HG03066 (cell line): ENCODE results near the gene KDM1B.
"Not testable (repeated sequence)": the region's sequence is repeated elsewhere in the genome, so short reads cannot be mapped to it uniquely, and the experiment has no call there.

Experiments used
- ATAC-seq: cut with Tn5 transposase; IDR thresholded peaks from one replicate; pipeline ENCODE4 v1.9.1; 2021; ENCODE audit warnings: low read depth; ENCODE audit not compliant: unreplicated experiment

Gene KDM1B

DNA sequence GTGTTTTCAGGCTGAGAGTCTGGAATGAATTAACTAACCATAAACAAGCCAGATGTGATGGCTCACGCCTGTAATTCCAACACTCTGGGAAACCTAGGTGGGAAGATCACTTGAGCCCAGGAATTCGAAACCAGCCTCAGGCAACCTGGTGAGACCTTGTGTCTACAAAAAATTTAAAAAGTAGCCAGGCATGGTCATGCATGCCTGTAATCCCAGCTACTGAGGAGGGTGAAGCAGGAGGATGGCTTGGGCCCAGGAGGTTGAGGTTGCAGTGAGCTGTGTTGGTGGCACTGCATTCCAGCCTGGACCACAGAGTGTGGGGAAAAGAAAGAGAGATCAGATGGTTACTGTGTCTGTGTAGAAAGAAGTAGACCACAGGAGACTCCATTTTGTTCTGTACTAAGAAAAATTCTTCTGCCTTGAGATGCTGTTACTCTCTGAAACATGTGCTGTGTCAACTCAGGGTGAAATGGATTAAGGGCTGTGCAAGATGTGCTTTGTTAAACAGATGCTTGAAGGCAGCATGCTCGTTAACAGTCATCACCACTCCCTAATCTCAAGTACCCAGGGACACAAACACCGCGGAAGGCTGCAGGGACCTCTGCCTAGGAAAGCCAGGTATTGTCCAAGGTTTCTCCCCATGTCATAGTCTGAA lies 71.4 kb downstream of the KDM1B start:
- ATAC-seq: not testable (repeated sequence)

GRCh38 chr6:18227166-18227565 lies 71.9 kb downstream of the KDM1B start:
- ATAC-seq: not testable (repeated sequence)

DNA sequence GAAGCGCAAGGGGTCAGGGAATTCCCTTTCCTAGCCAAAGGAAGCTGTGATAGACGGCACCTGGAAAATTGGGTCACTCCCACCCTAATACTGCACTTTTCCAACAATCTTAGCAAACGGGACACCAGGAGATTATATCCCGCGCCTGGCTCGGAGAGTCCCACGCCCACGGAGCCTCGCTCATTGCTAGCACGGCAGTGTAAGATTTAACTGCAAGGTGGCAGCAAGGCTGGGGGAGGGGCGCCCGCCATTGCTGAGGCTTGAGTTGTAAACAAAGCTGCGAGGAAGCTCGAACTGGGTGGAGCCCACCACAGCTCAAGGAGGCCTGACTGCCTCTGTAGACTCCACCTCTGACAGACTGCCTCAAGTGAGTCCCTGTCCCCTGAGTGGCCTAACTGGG lies 73.4 kb downstream of the KDM1B start:
- not testable (repeated sequence) for ATAC-seq

DNA sequence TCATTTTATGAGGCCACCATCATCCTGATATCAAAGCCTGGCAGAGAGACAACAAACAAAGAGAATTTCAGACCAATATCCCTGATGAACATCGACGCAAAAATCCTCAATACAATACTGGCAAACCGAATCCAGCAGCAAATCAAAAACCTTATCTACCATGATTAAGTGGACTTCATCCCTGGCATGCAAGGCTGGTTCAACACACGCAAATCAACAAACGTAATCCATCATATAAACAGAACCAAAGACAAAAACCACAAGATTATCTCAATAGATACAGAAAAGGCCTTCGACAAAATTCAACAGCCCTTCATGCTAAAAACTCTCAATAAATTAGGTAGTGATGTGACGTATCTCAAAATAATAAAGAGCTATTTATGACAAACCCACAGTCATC lies 76.6 kb downstream of the KDM1B start:
- not testable (repeated sequence) for ATAC-seq

DNA sequence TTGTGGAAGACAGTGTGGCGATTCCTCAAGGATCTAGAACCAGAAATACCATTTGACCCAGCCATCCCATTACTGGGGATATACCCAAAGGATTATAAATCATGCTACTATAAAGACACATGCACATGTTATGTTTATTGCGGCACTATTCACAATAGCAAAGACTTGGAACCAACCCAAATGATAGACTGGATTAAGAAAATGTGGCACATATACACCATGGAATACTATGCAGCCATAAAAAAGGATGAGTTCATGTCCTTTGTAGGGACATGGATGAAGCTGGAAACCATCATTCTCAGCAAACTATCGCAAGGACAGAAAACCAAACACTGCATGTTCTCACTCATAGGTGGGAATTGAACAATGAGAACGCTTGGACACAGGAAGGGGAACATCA lies 78.5 kb downstream of the KDM1B start:
- ATAC-seq: not testable (repeated sequence)

GRCh38 chr6:18234564-18234963 lies 79.3 kb downstream of the KDM1B start:
- ATAC-seq: no peak

GRCh38 chr6:18235524-18235923 lies 80.3 kb downstream of the KDM1B start:
- ATAC-seq: no peak

DNA sequence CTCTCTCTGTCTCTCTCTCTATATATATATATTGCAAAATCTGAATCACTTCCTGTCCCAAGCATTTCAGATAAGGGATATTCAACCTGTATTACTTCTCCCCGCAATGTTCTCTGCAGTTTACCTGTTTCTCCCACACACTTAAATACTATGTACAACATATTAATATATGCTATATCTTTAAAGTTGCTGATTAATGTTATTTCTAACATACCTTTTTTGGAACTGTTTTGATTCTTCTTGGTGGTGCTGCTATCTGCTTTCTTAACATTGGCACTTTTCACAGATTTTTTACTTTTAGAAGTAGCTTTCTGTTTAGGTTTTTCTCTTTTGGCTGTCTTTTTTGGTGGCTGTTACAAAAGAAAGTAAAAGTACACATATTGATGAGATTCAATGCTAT lies 81.9 kb downstream of the KDM1B start:
- ATAC-seq: no peak

GRCh38 chr6:18240230-18240629 lies 85.0 kb downstream of the KDM1B start:
- ATAC-seq: no peak

DNA sequence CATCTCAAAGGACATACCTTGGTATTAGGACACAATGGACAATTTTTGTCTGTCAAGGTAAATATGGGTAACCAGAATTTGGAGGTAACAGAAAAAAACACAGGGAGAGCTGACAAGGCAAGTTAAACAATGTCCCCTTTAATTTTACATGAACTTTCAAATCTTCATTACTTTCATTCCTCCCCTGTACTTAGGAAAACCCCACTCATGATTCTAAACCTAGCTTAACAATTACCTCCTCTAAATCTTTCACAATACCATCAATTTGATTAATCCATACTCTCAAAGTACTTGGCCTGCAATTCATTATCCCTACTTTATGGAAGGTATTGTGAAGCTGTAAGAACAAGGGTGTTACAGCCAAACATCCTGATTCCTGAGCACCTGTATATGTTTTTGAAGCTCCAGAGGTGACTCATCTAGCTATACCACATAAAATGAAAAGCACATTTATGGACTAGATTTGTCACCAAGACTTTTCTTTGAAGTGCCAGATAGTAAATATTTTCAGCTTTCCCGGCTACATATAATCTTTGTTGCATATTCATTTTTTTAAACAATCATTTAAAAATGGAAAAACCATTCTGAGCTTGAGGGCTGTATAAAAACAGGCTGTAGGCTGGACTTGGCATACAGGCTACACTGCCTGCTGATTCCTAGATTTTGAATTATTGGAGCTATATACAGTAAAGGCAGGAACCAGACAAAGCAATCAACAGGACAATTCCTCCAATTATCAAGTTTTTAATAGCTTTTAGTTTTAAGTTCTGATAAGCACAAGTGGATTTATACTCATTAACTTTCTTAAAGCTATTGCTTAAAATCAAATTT lies 86.2 kb downstream of the KDM1B start:
- ATAC-seq: no peak

DNA sequence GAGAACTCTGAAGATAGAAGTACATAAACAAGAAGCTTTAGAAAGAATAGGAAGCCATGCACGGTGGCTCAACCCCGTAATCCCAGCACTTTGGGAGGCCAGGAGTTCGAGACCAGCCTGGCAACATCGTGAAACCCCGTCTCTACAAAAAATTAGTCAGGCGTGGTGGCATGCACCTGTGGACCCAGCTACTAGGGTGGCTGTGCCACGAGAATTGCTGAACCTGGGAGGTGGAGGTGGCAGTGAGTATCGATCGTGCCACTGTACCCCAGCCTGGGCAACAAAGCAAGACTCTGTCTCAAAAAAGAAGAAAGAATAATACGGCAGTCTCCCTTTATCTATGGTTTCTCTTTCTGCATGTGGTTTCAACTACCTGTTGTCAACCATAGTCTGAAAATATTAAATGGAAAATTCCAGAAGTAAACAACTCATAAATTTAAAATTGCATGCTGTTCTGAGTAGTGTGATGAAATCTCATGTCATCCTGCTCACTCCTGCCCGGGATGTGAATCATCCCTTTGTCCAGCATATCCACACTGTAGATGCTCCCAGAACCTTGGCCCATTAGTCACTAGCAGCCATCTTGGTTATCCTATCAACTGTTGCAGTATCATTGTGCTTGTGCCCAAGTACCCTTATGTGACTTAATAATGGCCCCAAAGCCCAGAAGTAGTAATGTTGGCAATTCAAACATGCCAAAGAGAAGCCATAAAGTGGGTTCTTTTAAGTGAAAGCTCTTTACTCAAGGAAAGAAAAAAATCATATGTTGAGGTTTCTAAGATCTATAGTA lies 87.0 kb downstream of the KDM1B start:
- no peak for ATAC-seq

DNA sequence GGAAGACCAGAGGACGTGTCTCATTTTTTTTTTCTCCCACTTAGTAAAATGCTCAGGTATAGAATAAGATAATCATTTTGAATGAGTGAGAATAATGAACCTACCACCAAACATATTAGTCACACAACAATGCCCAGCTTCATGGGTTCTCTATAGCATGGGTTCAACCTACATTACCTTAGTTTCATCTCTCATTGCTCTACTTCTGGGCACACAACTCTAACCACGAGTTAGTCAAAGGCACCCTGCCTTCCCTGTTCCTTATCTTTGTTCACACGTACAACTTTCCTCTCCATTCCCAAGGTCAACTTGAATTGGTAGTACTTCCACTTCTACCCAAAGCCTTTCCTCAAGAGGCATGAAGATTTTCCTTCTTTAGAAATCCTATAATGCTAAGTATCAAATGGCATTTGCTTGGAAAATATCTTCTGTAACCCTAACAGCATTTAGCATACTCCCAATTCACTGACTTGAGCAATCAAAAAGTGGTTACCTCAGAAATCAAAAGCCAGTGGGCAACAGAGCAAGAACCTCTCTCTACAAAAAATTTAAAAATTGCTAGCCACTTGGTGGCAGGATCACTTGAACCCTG lies 88.2 kb downstream of the KDM1B start:
- ATAC-seq: no peak

- ATAC-seq: no peak
Measured at GRCh38 chr6:18244251-18244650, 89.0 kb downstream of the KDM1B start.

- ATAC-seq: no peak
Measured at GRCh38 chr6:18245079-18245478, 89.9 kb downstream of the KDM1B start.

DNA sequence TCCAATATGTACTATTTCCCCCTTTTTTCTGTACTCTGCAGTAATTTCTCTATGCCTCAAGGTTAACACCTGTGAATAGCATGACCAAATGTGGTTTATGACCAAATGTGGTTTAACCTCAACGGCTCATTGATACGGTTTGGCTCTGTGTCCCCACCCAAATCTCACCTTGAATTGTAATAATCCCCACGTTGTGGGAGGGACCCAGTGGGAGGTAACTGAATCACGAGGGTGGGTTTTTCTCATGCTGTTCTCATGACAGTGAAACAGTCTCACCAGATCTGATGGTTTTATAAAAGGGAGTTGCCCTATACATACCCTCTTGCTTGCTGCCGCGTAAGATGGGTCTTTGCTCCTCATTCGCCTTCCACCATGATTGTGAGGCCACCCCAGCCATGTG lies 90.4 kb downstream of the KDM1B start:
- no peak for ATAC-seq

DNA sequence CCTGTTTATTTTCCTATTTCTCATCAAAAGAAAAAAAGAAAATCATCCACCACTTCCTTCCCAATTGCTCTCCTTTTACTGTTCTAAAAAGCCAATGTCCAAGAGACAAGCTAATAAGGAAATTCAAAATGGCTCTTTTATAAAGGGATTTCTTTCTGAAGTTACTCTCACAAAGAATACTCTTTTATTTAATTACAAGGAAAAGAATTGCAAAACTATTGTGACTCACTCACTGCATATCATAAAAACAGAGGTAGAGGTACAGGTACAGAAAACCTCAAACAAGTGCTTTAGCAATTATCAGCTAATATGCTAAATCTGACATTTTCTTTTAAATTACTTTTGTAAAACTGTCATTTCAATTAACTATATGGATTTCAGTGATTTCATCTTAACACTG lies 91.0 kb downstream of the KDM1B start:
- no peak for ATAC-seq

DNA sequence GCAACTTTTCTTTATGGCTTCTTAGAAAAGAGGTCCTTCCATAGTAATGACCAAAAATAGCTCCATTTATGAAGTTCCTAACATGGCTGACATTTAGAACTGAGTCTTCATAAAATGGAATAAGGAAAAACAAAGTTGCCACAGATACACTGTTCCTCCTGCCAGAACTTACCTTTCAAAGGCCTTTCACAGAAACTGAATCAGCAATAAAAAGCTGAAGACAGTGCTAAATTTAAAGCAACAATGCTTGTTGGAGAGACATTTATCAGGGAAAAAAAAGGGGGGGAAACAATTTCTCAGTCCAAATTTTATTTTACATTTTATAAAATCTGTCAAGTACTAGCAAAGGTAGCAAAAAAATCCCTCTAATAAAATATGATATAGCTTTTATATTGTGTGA lies 91.8 kb downstream of the KDM1B start:
- no peak for ATAC-seq

DNA sequence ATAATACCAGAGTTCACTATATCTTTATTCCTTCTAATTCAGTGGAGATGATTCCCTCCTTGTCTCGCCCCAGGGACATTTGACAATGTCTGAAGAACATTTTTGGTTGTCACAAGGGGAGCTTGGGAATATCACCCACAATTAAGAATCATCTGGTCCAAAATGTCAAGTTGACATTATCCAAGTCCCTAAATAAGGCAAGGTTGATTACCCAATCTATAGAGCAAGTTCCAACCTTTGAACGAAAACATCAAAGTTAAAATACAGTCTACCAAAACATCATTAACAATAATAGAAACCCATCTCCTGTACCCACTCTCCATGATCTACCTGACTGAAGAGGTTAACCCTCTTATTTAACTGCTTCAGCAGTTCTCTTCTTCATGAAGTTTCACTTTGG lies 93.5 kb downstream of the KDM1B start:
- no peak for ATAC-seq

- no peak for ATAC-seq
Measured at GRCh38 chr6:18249271-18249670, 94.0 kb downstream of the KDM1B start.

GRCh38 chr6:18253635-18254034 lies 98.4 kb downstream of the KDM1B start:
- ATAC-seq: no peak

GRCh38 chr6:18254793-18255192 lies 99.6 kb downstream of the KDM1B start:
- no peak for ATAC-seq
